Measurements from ENCODE around the gene PIK3C2G.

The PIK3C2G gene

DNA sequence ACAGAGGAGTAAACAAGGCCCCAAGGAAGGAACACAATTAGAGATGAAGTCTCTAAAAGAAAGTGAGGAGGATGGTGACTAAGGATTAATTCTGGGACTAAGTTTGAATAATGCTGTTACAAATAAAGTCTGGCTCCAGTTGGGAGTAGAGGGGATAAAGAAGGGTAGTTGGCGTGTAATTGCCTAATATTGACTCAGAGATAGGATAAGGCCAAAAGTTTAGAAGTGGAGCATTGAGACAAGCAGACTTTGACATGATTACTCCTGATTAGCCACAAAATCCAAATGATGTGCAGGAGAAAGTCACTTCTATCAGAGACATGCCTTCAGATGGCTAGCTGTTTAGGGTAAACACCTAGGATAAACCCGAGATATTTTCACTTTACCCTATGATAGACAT is 368.1 kb downstream of the PIK3C2G start:
- H3K9ac ChIP-seq (ENCODE audit: low read depth, low read length): no peak overlapping the region
- no peaks in the 10 kb centered on the region for H3K4me1 ChIP-seq (ENCODE audit: insufficient read depth, low read length)
- H3K4me3 ChIP-seq (ENCODE audit: low read length): no peak overlapping the region
- H3K27me3 ChIP-seq (ENCODE audit: insufficient read depth, low read length): no peaks in the 10 kb centered on the region
- no peak overlapping the region for H3K27ac ChIP-seq (ENCODE audit: low read length)
- no peaks in the 10 kb centered on the region for H3K36me3 ChIP-seq (ENCODE audit: insufficient read depth, low read depth, low read length)
- H3K9me3 ChIP-seq (ENCODE audit: insufficient read depth, low read depth, low read length): peaks cover 5% of the 10 kb centered on the region; the same call in 1 of the 2 replicates

DNA sequence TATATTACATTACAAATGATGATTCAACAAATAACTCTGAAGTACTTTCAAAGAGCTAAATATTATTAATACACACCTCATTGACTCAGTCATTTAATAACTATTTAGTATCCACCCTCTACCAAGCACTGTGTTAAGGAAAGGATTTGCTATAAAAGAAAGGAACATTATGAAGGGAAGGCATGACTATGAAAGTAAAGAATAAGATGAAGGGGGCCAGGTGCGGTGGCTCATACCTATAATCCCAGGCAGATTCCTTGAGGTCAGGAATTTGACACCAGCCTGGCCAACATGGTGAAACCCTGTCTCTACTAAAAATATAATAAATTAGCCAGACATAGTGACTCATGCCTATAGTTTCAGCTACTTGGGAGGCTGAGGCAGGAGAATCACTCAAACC is 368.6 kb downstream of the PIK3C2G start:
- no peaks in the 10 kb centered on the region for H3K27me3 ChIP-seq (ENCODE audit: insufficient read depth, low read length)
- no peak overlapping the region for H3K9ac ChIP-seq (ENCODE audit: low read depth, low read length)
- H3K9me3 ChIP-seq (ENCODE audit: insufficient read depth, low read depth, low read length): peaks cover 5% of the 10 kb centered on the region; the same call in 1 of the 2 replicates
- H3K4me1 ChIP-seq (ENCODE audit: insufficient read depth, low read length): no peaks in the 10 kb centered on the region
- H3K27ac ChIP-seq (ENCODE audit: low read length): no peak overlapping the region
- H3K36me3 ChIP-seq (ENCODE audit: insufficient read depth, low read depth, low read length): no peaks in the 10 kb centered on the region
- H3K4me3 ChIP-seq (ENCODE audit: low read length): no peak overlapping the region

DNA sequence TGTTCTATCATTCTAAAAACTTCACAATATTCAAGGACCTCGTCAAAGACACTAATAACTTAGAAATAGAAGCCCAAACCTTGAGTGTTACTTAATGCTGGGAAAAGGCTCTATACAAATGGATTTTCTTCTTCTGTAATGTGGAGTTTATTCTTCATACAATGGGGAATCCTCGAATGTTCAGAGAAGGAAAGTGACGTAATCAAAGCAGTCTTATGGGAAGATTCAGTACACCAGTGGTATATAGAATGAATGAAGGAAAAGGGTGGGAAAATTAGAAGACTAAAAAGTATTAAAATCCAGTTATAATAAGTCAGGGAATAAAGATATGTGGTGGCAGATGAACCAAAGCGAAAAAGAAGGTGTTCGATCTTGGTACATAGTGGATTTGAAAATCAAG is 370.0 kb downstream of the PIK3C2G start:
- no peak overlapping the region for H3K27ac ChIP-seq (ENCODE audit: low read length)
- H3K9me3 ChIP-seq (ENCODE audit: insufficient read depth, low read depth, low read length): peaks cover 1% of the 10 kb centered on the region; the same call in 1 of the 2 replicates

DNA sequence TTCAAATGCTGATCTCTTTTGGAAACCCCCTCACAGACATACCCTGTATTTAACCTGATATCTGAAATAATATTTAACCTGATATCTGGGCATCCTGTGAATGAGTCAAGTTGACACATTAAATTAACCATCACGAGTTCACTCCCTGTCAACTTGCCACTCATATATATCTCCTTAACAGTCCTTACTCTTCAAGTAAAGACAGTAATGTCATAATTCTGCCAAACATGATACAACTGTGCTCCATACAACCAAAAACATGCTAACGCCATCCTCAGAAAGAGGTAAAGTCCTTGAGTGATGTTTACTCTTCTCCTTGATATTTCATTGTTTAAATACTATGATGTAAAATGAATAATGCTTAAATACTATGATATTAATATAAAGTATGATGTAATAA is 371.5 kb downstream of the PIK3C2G start:
- Histone ChIP-seq H3K36me3 (ENCODE audit: insufficient read depth, low read depth, low read length) (no peaks in the 10 kb centered on the region), H3K27me3 (ENCODE audit: insufficient read depth, low read length) (no peaks in the 10 kb centered on the region), H3K4me3 (ENCODE audit: low read length) (no peak overlapping the region), H3K27ac (ENCODE audit: low read length) (no peak overlapping the region), H3K9ac (ENCODE audit: low read depth, low read length) (no peak overlapping the region), H3K9me3 (ENCODE audit: insufficient read depth, low read depth, low read length) (no peaks in the 10 kb centered on the region), H3K4me1 (ENCODE audit: insufficient read depth, low read length) (no peaks in the 10 kb centered on the region)

More for the DNA sequence above, 370.0 kb downstream of the PIK3C2G start:
- Histone ChIP-seq H3K9ac (ENCODE audit: low read depth, low read length) (no peak overlapping the region), H3K4me1 (ENCODE audit: insufficient read depth, low read length) (no peaks in the 10 kb centered on the region), H3K36me3 (ENCODE audit: insufficient read depth, low read depth, low read length) (no peaks in the 10 kb centered on the region), H3K27me3 (ENCODE audit: insufficient read depth, low read length) (no peaks in the 10 kb centered on the region), H3K4me3 (ENCODE audit: low read length) (no peak overlapping the region)

DNA sequence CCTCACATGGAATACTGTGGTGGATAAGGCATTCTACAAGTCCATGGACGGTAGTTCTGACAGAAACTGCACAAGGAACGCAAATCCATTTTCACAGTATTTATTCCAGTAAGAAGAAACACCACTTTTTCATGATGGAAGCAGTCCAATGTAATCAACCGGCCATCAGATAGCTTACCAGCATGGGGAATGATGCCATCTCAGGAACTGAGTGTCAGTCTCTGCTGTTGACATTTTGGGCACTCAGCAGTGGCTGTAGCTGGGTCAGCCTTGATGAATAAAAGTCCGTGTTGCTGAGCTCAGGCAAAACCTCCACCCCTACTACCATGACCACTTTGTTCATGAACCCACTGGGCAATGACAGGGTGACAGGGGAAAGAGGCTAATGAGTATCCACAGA is 373.1 kb downstream of the PIK3C2G start:
- Histone ChIP-seq H3K4me1 (ENCODE audit: insufficient read depth, low read length) (no peaks in the 10 kb centered on the region), H3K36me3 (ENCODE audit: insufficient read depth, low read depth, low read length) (no peaks in the 10 kb centered on the region), H3K4me3 (ENCODE audit: low read length) (no peak overlapping the region), H3K9me3 (ENCODE audit: insufficient read depth, low read depth, low read length) (no peaks in the 10 kb centered on the region), H3K9ac (ENCODE audit: low read depth, low read length) (no peak overlapping the region), H3K27me3 (ENCODE audit: insufficient read depth, low read length) (no peaks in the 10 kb centered on the region), H3K27ac (ENCODE audit: low read length) (no peak overlapping the region)

DNA sequence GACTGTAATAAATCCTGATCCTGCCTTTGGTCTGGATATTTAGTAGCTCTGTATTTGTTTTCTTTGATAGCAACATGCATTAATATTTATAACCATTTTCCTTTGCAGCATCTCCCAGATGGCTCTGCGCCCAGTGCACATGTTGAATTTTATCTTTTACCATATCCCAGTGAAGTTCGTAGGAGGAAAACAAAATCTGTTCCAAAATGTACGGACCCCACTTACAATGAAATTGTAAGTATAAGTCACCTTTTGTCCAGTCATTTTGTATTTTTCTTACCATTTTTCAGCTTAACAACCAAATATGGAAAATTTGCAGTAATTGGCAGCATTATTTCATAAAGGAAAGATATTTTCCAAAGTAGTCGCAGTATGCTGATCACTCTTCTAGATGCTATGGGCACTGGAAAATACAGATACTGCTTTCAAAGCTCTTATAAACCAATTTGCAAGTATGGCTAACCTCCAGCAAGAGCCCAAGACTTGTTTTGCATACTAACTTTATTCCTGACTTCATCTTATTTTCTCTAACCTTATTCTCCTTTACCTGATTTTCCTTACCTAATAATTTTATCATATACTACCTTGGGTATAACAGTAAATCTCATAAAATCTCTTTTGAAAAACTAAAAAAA is 379.1 kb downstream of the PIK3C2G start:
- no peaks in the 10 kb centered on the region for H3K27me3 ChIP-seq (ENCODE audit: insufficient read depth, low read length)
- no peak overlapping the region for H3K9ac ChIP-seq (ENCODE audit: low read depth, low read length)
- H3K36me3 ChIP-seq (ENCODE audit: insufficient read depth, low read depth, low read length): no peaks in the 10 kb centered on the region
- H3K9me3 ChIP-seq (ENCODE audit: insufficient read depth, low read depth, low read length): no peaks in the 10 kb centered on the region
- no peak overlapping the region for H3K4me3 ChIP-seq (ENCODE audit: low read length)
- no peaks in the 10 kb centered on the region for H3K4me1 ChIP-seq (ENCODE audit: insufficient read depth, low read length)
- H3K27ac ChIP-seq (ENCODE audit: low read length): no peak overlapping the region

DNA sequence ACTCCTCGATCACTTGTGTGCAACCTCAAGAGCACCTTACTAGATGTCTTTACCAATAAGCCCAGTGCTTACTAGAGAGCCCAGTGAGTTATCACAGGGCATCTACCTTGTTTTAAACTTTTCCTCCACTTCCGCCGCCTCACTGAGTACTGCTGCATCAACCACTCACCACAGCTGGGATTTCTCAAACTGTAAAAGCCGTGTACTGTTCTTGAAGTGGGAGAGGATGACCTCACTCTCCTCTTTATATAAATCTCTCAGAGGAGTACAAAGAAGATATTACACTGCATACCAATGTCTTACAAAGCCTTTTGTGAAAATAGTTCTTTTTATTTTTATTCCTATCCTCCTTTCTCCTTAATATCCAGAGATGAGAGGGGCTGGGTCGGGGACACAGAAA is 382.4 kb downstream of the PIK3C2G start:
- H3K27ac ChIP-seq (ENCODE audit: low read length): no peak overlapping the region
- H3K9ac ChIP-seq (ENCODE audit: low read depth, low read length): no peak overlapping the region
- no peak overlapping the region for H3K4me3 ChIP-seq (ENCODE audit: low read length)
- H3K9me3 ChIP-seq (ENCODE audit: insufficient read depth, low read depth, low read length): no peaks in the 10 kb centered on the region
- H3K27me3 ChIP-seq (ENCODE audit: insufficient read depth, low read length): no peaks in the 10 kb centered on the region
- H3K36me3 ChIP-seq (ENCODE audit: insufficient read depth, low read depth, low read length): no peaks in the 10 kb centered on the region
- no peaks in the 10 kb centered on the region for H3K4me1 ChIP-seq (ENCODE audit: insufficient read depth, low read length)

DNA sequence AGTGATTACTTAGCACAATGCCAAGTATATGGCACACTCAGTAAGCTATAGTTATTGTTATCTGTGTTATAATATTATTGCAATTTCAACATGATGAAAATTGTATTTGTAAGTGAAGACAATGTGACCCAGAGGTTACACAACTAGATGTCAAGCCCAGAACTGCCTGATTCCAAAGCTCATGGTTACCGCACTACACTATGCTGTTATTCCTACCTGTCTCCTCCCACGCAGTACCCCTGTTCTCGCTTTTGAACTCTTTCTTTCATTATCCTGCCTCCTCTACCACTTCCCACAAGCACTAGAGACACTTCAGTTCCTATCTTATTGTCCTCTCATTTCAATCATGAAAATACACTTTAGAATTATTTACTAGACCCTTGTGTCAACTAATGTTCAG is 383.2 kb downstream of the PIK3C2G start:
- Histone ChIP-seq H3K9ac (ENCODE audit: low read depth, low read length) (no peak overlapping the region), H3K27me3 (ENCODE audit: insufficient read depth, low read length) (no peaks in the 10 kb centered on the region), H3K27ac (ENCODE audit: low read length) (no peak overlapping the region), H3K4me1 (ENCODE audit: insufficient read depth, low read length) (no peaks in the 10 kb centered on the region), H3K9me3 (ENCODE audit: insufficient read depth, low read depth, low read length) (no peaks in the 10 kb centered on the region), H3K4me3 (ENCODE audit: low read length) (no peak overlapping the region), H3K36me3 (ENCODE audit: insufficient read depth, low read depth, low read length) (no peaks in the 10 kb centered on the region)

DNA sequence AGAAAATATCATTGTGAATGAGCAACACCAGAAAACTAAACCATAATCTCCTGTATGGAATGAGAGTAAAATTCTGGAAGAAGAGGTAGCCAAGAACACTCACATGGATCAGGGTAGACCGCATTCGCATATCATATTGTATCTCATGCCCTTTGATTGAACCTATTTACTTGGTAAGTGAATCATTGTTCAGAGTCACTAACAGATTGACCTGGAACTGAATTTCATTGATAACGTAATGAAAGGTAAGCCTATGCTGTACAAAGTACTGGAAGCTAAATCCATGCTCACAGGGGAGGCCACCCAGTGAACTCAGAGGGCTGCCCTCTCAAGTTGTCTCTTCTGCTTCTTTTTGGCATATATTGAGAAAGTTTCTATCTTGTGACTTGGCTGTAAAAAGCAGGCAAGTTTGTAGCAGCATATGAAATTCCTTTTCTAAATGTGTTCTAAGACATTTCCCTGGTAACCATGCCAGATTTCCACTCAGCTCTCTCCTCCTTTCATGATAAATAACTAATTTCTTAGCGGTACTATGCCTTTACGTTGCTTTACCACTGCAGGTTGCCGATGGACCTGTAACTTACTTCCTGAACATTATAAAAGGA is 385.1 kb downstream of the PIK3C2G start:
- no peak overlapping the region for H3K4me3 ChIP-seq (ENCODE audit: low read length)
- H3K4me1 ChIP-seq (ENCODE audit: insufficient read depth, low read length): no peaks in the 10 kb centered on the region
- no peaks in the 10 kb centered on the region for H3K27me3 ChIP-seq (ENCODE audit: insufficient read depth, low read length)
- H3K36me3 ChIP-seq (ENCODE audit: insufficient read depth, low read depth, low read length): no peaks in the 10 kb centered on the region
- H3K27ac ChIP-seq (ENCODE audit: low read length): no peak overlapping the region
- no peak overlapping the region for H3K9ac ChIP-seq (ENCODE audit: low read depth, low read length)
- no peaks in the 10 kb centered on the region for H3K9me3 ChIP-seq (ENCODE audit: insufficient read depth, low read depth, low read length)

DNA sequence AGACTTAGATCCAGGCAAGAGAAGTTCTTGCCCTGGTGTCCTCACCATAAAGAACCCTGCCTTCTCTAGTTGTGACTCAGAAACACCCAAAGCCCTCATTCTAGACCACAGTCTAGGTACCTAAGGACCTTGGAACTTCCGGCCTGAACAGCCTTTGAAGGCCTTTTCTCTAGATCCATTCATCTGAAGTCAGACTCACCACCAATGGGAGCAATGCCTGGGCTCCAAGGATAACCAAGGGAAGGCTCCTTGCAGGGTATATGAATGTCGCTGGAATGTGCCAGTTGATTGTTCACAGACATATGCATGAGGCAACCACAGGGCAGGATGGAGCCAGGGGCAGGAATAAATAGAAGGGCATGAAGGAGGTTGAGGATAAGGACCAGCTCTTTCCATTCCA is 390.2 kb downstream of the PIK3C2G start:
- Histone ChIP-seq H3K27me3 (ENCODE audit: insufficient read depth, low read length) (no peaks in the 10 kb centered on the region), H3K36me3 (ENCODE audit: insufficient read depth, low read depth, low read length) (no peaks in the 10 kb centered on the region), H3K27ac (ENCODE audit: low read length) (no peak overlapping the region), H3K9ac (ENCODE audit: low read depth, low read length) (no peak overlapping the region), H3K4me3 (ENCODE audit: low read length) (no peak overlapping the region), H3K9me3 (ENCODE audit: insufficient read depth, low read depth, low read length) (no peaks in the 10 kb centered on the region), H3K4me1 (ENCODE audit: insufficient read depth, low read length) (no peaks in the 10 kb centered on the region)

DNA sequence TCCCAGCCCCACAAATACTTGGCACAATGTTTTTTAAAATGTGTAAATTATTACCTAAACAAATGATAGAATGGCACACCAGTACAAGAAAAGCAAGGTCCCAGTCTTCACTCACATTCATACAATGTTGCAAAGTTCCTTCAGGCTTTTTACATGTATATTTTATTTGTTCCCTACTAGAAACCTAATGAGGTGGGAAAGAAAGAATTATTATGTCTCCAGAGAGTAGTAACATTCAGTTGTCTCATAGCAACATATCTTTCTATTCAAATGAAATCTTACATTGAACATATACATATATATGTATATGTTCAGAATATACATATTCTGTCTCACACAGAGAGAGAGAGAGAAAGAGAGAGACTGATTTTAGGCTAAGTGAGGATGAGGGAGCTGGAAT is 391.3 kb downstream of the PIK3C2G start:
- Histone ChIP-seq H3K9me3 (ENCODE audit: insufficient read depth, low read depth, low read length) (no peaks in the 10 kb centered on the region), H3K36me3 (ENCODE audit: insufficient read depth, low read depth, low read length) (no peaks in the 10 kb centered on the region), H3K27ac (ENCODE audit: low read length) (no peak overlapping the region), H3K4me3 (ENCODE audit: low read length) (no peak overlapping the region), H3K27me3 (ENCODE audit: insufficient read depth, low read length) (no peaks in the 10 kb centered on the region), H3K4me1 (ENCODE audit: insufficient read depth, low read length) (no peaks in the 10 kb centered on the region), H3K9ac (ENCODE audit: low read depth, low read length) (no peak overlapping the region)

DNA sequence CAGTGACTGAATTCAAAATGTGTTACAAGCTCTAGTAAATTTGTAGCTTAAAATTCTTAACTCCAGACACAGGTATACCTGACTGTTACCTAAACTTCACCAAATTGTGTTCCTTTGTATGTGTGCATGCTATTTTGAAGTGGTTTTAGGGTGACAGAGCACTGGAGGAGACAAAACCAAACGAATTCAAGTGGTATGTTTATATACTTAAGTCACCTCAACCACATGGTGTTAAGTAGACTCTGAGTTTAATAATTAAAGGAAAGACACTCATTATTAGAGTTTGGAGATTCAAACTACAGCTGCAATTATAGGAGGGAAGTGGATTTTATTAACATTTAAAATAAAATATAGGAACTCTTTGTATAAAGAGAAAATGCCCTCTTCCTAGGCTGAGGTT is 392.1 kb downstream of the PIK3C2G start:
- H3K4me3 ChIP-seq (ENCODE audit: low read length): no peak overlapping the region
- no peaks in the 10 kb centered on the region for H3K27me3 ChIP-seq (ENCODE audit: insufficient read depth, low read length)
- no peak overlapping the region for H3K9ac ChIP-seq (ENCODE audit: low read depth, low read length)
- H3K27ac ChIP-seq (ENCODE audit: low read length): no peak overlapping the region
- H3K9me3 ChIP-seq (ENCODE audit: insufficient read depth, low read depth, low read length): no peaks in the 10 kb centered on the region
- no peaks in the 10 kb centered on the region for H3K4me1 ChIP-seq (ENCODE audit: insufficient read depth, low read length)
- H3K36me3 ChIP-seq (ENCODE audit: insufficient read depth, low read depth, low read length): no peaks in the 10 kb centered on the region

Data from iPS-20b (cell line).